Tibial artery (tissue), 4 donors: ENCODE data around the gene DMD.

Experiments
- DNase-seq, 2 donors: peaks; one replicate each; pipeline ENCODE4 v3.0.0-alpha.2; 2019
- H3K27ac ChIP-seq, 2 donors: fragments of 200-600 bp; sonication (generic) in 1 of 2; 1 replicate in 1 of 2; 2 replicates in 1 of 2; pipeline ENCODE4 v1.5.1; 2018 to 2019; ENCODE audit warnings: mild to moderate bottlenecking in 1 of 2
- H3K27me3 ChIP-seq, 2 donors: fragments of 200-600 bp; sonication (generic) in 1 of 2; one replicate each; pipeline versions ENCODE4 v1.5.1 to v1.6.0; 2016 to 2019
- H3K36me3 ChIP-seq, 3 donors: fragments of 200-600 bp; sonication (generic) in 2 of 3; one replicate each; pipeline ENCODE4 v1.5.1; 2016 to 2019; ENCODE audit warnings: mild to moderate bottlenecking in 2 of 3
- H3K4me1 ChIP-seq, 4 donors: fragments of 200-600 bp; sonication (generic) in 2 of 4; 1 replicate in 3 of 4; 2 replicates in 1 of 4; pipeline ENCODE4 v1.5.1; 2016 to 2019
- H3K4me3 ChIP-seq, 2 donors: fragments of 200-600 bp; sonication (generic) in 1 of 2; 1 replicate in 1 of 2; 2 replicates in 1 of 2; pipeline ENCODE4 v1.5.1; 2018 to 2019; ENCODE audit warnings: mild to moderate bottlenecking in 2 of 2
- H3K9me3 ChIP-seq, 3 donors: fragments of 200-600 bp; sonication (generic) in 1 of 3; one replicate each; pipeline ENCODE4 v1.5.1; 2016 to 2019
- intact Hi-C: fragments of 100-400 bp; cut with DNase I; formaldehyde crosslinking; loops from one replicate; pipeline ENCODE4 v1.15.0; 2023; ENCODE audit warnings: low total_unique reads
- TF ChIP-seq, protein P1 (sequence below), 2 experiments: fragments of 200-600 bp in 1 of 2; fragments of 450-650 bp in 1 of 2; IDR thresholded peaks; one replicate each; pipeline ENCODE4 v1.5.1; 2017 to 2019; ENCODE audit warnings: antibody characterized with exemption in 2 of 2, mild to moderate bottlenecking in 1 of 2, moderate library complexity in 1 of 2

The DMD gene

DNA sequence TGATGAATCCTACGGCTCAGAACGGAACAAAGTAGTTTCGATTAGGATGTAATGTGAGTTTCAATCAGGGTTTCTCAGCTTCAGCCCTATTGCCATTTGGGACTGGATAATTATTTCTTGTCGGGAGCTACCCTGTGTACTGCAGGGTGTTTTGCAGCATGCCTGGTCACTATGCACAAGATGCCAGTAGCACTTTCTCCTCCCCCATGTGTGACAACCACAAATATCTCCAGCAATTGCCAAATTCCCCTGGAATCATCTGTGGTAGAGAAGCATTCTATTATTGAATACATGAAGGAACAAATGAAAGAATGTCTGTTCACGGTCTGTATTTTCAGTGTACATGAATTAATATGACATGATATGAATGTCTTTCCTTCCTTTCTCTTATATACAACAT is 1356.6 kb downstream of the DMD start:
- TF ChIP-seq, protein P1, sequence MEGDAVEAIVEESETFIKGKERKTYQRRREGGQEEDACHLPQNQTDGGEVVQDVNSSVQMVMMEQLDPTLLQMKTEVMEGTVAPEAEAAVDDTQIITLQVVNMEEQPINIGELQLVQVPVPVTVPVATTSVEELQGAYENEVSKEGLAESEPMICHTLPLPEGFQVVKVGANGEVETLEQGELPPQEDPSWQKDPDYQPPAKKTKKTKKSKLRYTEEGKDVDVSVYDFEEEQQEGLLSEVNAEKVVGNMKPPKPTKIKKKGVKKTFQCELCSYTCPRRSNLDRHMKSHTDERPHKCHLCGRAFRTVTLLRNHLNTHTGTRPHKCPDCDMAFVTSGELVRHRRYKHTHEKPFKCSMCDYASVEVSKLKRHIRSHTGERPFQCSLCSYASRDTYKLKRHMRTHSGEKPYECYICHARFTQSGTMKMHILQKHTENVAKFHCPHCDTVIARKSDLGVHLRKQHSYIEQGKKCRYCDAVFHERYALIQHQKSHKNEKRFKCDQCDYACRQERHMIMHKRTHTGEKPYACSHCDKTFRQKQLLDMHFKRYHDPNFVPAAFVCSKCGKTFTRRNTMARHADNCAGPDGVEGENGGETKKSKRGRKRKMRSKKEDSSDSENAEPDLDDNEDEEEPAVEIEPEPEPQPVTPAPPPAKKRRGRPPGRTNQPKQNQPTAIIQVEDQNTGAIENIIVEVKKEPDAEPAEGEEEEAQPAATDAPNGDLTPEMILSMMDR (IDR thresholded peaks at IDR 0.05): no peak
- no peaks in the 10 kb centered on the region for H3K27me3 ChIP-seq
- no peaks in the 10 kb centered on the region for H3K9me3 ChIP-seq
- no peak for DNase-seq
- intact Hi-C loops: no loop called here
- H3K36me3 ChIP-seq: no peaks in the 10 kb centered on the region
- no peaks in the 10 kb centered on the region for H3K4me1 ChIP-seq
- H3K27ac ChIP-seq: no peak overlapping the region
- no peak overlapping the region for H3K4me3 ChIP-seq

DNA sequence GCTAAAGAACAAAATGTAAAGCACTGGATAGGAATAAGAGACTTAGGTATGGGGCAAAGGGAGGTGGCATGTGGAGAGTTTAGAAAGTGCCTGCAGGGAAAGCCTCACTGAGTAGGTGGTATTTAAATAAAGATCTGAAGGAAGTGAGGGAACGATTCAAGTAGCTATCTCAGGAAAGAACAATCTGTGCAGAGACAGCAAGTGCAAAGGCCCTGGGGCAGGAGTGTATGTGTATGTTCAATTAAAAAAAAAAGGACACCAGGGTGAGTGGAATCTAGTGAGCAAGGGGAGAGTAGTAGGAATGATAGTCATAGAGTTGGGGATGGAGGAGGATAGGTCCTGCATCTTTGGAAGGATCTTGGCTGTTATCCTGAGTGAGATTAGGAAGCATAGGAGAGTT is 1359.6 kb downstream of the DMD start:
- TF ChIP-seq, protein P1 (IDR thresholded peaks at IDR 0.05): no peak
- no peak for DNase-seq
- H3K9me3 ChIP-seq: no peaks in the 10 kb centered on the region
- H3K4me1 ChIP-seq: no peaks in the 10 kb centered on the region
- no peak overlapping the region for H3K4me3 ChIP-seq
- intact Hi-C loops: no loop called here
- no peak overlapping the region for H3K27ac ChIP-seq
- H3K27me3 ChIP-seq: no peaks in the 10 kb centered on the region
- H3K36me3 ChIP-seq: no peaks in the 10 kb centered on the region

DNA sequence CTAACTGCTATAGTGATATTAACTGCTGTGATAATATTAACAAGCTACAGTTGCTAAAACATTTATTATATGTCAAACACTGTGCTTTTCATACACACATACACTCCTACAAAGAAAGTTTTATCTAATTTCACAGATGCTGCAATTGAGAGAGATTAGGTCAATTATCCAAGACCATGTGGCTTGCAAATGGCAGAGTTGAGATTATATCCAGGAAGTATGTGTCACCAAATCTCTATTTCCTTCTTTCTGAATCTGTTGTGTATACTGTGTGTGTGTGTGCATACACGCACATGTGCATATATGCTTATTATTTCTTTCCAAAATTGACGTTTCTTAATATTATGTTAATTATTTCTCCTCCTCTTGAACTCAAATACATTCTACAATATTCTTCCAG is 1363.6 kb downstream of the DMD start:
- intact Hi-C loops: no loop called here
- TF ChIP-seq, protein P1 (IDR thresholded peaks at IDR 0.05): no peak
- H3K27ac ChIP-seq: no peak overlapping the region
- peaks cover 0 to 8% (median 0%) of the 10 kb centered on the region in 4 donors for H3K4me1 ChIP-seq
- no peaks in the 10 kb centered on the region for H3K9me3 ChIP-seq
- no peaks in the 10 kb centered on the region for H3K36me3 ChIP-seq
- no peak overlapping the region for H3K4me3 ChIP-seq
- DNase-seq: no peak
- H3K27me3 ChIP-seq: no peaks in the 10 kb centered on the region

DNA sequence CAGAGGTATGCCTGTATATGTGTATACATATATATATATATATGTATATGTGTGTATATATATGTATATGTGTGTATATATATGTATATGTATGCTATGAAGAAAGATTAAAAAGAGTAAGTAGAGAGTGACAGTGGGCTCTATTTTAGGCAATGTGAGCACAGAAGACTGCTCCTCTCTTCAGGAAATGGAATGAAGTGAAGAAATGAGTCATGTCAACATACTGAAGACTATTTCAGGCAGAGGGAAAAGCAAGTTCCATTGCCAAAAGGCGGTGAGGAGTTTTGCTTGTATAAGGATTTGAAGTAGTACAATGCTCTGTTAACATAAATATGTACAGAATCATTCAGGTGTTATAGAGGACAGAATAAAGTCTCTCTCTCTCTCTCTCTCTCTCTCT is 1366.3 kb downstream of the DMD start:
- Histone ChIP-seq H3K4me3 (no peak overlapping the region), H3K27ac (no peak overlapping the region), H3K27me3 (no peaks in the 10 kb centered on the region), H3K4me1 (peaks cover 0 to 8% (median 0%) of the 10 kb centered on the region in 4 donors), H3K9me3 (no peaks in the 10 kb centered on the region), H3K36me3 (no peaks in the 10 kb centered on the region)
- no peak for DNase-seq
- intact Hi-C loops: no loop called here
- TF ChIP-seq, protein P1 (IDR thresholded peaks at IDR 0.05): no peak

DNA sequence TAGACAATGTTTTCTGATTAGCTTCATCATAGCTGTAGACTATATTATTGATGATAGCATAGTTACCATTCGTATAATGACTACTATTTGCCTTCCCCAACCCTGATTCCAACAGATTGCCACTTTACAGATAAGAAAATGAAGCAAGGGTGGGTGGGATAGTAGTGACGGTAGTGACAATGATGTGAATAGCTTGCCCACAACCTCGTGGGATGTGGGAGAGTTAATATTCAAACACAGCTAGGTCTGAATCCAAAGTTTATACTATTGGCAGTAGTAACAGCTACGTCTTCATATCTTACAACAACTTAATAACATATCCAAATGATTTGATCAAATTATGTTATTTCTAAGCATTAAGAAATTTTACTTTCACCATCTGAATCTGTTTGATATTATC is 1372.7 kb downstream of the DMD start:
- Histone ChIP-seq H3K27ac (no peak overlapping the region), H3K4me1 (no peaks in the 10 kb centered on the region), H3K36me3 (no peaks in the 10 kb centered on the region), H3K9me3 (no peaks in the 10 kb centered on the region), H3K4me3 (no peak overlapping the region), H3K27me3 (no peaks in the 10 kb centered on the region)
- DNase-seq: no peak
- TF ChIP-seq, protein P1 (IDR thresholded peaks at IDR 0.05): no peak
- intact Hi-C loops: no loop called here

DNA sequence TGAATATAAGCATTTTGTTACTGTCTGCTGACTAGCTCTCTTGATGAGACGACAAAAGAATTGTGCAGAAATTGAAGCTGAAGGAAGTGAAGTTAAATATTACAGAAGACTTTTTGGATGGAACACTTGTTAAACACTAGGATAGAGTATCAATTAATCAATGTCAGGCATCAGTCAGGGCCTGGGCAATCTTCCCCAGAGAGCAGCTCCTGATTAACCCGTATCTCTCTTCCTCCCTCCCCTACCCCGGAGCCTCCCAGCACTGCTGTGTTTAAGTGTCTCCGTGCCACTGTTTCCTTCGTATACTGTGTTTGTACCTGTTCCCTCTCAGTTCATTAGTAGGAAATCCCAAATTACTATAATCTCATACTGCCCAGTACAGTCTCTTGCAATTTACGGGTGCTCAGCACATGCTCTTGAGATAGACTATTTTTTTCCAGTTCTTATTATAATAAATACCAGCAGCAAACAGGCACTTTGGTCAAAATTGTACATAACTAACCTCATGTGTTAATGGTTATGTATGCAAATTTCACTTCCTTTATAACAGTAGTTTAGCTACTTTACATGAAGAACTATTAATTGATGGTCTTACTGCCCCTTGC is 1373.8 kb downstream of the DMD start:
- Histone ChIP-seq H3K27me3 (no peaks in the 10 kb centered on the region), H3K27ac (no peak overlapping the region), H3K36me3 (no peaks in the 10 kb centered on the region), H3K4me3 (no peak overlapping the region), H3K4me1 (no peaks in the 10 kb centered on the region), H3K9me3 (no peaks in the 10 kb centered on the region)
- TF ChIP-seq, protein P1 (IDR thresholded peaks at IDR 0.05): no peak
- intact Hi-C loops: no loop called here
- DNase-seq: no peak
